GM03348 (cell line): ENCODE data around the gene ACSM6.
"Not testable (repeated sequence)": the region's sequence is repeated elsewhere in the genome, so short reads cannot be mapped to it uniquely, and the experiment has no call there.

Experiments
- DNase-seq: peaks from one replicate; pipeline ENCODE4 v3.0.0; 2012; ENCODE audit warnings: low spot score

ACSM6 gene

GRCh38 chr10:95193944-95194343, at the start of gene ACSM6:
Gene ACSM6 (plus strand): TSS chr10:95194238. CDS start chr10:95194486, 248 bp downstream.
- no peak for DNase-seq

GRCh38 chr10:95168694-95169093, 25.3 kb upstream of the ACSM6 start:
- no peak for DNase-seq

GRCh38 chr10:95169522-95169921, 24.5 kb upstream of the ACSM6 start:
- no peak for DNase-seq

GRCh38 chr10:95170790-95171189, 23.2 kb upstream of the ACSM6 start:
- no peak for DNase-seq

- no peak for DNase-seq
Measured at GRCh38 chr10:95171336-95171735, 22.7 kb upstream of the ACSM6 start.

- no peak for DNase-seq
Measured at GRCh38 chr10:95172851-95173250, 21.2 kb upstream of the ACSM6 start.

GRCh38 chr10:95176101-95176500, 17.9 kb upstream of the ACSM6 start:
- no peak for DNase-seq

- DNase-seq: no peak
Measured at GRCh38 chr10:95177429-95177828, 16.6 kb upstream of the ACSM6 start.

GRCh38 chr10:95178266-95178665, 15.8 kb upstream of the ACSM6 start:
- DNase-seq: no peak

- DNase-seq: no peak
Measured at GRCh38 chr10:95178797-95179196, 15.2 kb upstream of the ACSM6 start.

GRCh38 chr10:95181726-95182125, 12.3 kb upstream of the ACSM6 start:
- DNase-seq: no peak

- DNase-seq: peak; percentile 96
Measured at GRCh38 chr10:95183271-95184230, 10.5 kb upstream of the ACSM6 start.

GRCh38 chr10:95187617-95188016, 6.4 kb upstream of the ACSM6 start:
- no peak for DNase-seq

- no peak for DNase-seq
Measured at GRCh38 chr10:95188593-95188992, 5.4 kb upstream of the ACSM6 start.

- DNase-seq: peak; percentile 27
Measured at GRCh38 chr10:95196046-95196445, 2.0 kb downstream of the ACSM6 start.

- DNase-seq: peak; percentile 58
Measured at GRCh38 chr10:95201736-95202135, 7.7 kb downstream of the ACSM6 start.

GRCh38 chr10:95202865-95203264, 8.8 kb downstream of the ACSM6 start:
- not testable (repeated sequence) for DNase-seq

- peak; percentile 54 for DNase-seq
Measured at GRCh38 chr10:95208702-95209391, 14.8 kb downstream of the ACSM6 start.

GRCh38 chr10:95209509-95210127, 15.6 kb downstream of the ACSM6 start:
- no peak for DNase-seq

- DNase-seq: no peak
Measured at GRCh38 chr10:95211606-95212279, 17.7 kb downstream of the ACSM6 start.

GRCh38 chr10:95214369-95214768, 20.3 kb downstream of the ACSM6 start:
- no peak for DNase-seq

- DNase-seq: no peak
Measured at GRCh38 chr10:95214793-95215192, 20.8 kb downstream of the ACSM6 start.
